ENCODE results near the gene SLCO3A1.

Gene SLCO3A1

DNA sequence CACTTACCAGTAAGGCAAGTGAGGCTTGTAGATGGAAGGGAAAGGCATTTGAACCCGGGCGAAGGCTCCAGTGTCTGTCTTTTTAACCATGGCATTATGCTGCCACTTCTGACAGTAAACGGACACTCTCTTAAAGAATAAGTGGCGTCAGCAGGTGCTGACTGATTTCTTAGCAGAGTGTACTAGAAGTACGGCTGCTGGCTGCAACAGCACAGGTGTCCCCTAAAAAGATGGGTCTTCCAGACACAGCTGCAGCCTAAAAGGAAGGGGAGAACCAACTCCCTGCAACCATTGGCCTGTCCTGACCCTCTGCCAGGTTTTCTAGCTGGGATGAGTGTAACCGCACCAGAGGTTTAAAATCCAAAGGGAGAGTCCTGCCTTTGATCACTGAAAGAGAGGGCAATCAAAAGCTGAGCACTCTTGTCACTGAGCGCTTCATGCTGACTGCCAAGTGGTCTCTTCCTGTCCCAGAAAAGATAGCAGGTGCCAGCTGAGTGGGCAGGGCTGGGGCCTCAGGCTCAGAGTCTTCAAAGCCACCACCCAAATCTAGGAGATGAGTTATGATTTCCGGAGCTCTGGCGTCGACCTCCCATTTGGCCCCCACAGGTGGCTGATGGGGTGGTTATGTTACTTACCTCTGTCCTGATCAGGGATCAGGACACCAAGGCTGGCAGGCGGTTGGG, 255.8 kb downstream of the SLCO3A1 start:
- no peak for DNase-seq

DNA sequence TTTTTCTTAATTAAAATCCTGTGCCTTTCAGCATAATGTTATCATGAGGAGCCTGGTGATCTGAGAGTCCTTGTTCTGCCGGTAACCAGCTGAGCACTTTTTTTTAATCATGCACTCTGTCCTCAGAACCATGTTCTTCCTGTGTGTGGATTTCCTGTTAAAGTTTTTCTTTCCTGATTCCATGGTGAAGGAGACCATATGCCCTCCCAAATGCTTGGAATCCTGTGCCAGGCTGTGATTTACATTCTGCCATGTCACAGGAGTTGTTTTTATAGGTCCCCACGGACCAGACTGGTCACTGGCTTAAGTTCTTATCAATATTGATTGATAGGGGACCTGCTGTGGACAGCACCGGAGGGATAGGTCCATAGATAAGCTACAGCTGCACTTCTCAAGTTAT, 257.8 kb downstream of the SLCO3A1 start:
- DNase-seq, result no peak

- DNase-seq, result no peak
Measured at GRCh38 chr15:92111751-92112150, 258.2 kb downstream of the SLCO3A1 start.

- no peak for DNase-seq
Measured at GRCh38 chr15:92112180-92112579, 258.7 kb downstream of the SLCO3A1 start.

- DNase-seq, result no peak
Measured at GRCh38 chr15:92112711-92113110, 259.2 kb downstream of the SLCO3A1 start.

DNA sequence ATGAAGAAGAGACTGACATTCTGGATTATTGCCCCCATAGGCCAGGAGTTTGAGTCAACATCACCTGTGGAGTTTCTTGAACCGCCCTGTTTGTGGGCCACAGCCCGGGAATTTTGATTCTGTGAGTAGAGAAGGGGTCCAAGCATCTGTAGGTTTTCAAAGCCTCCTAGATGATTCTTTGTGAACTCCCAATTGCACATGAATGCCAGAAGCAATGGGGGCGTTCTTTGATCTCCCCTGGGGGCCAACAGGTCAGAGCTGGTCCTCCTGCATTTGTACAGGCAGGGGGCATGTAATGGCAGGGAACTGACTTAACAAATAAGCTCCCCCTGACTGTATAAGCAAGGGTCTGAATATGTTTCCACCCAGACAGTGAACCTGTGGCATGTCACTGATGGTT, 260.3 kb downstream of the SLCO3A1 start:
- no peak for DNase-seq

- DNase-seq, result no peak
Measured at GRCh38 chr15:92115834-92116233, 262.3 kb downstream of the SLCO3A1 start.

DNA sequence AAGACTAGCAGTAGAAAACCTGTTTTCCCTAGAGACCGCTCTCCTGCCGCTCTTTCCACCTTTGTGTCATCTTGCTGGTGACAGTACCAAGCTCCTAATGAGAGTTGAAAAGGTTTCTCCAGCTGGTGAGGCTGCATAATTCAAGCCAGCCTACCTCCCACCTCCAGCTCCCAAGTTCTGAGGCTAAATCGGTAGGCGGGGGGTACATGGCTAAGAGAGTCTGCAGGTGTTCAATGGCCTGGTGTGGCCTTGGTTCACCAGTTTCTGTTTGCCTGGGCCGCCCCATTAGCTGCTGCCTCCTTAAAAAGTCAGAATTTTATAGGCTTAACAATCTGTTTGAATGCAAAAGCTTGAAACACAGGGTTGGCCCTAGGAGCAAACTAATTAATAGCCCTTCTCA, 262.8 kb downstream of the SLCO3A1 start:
- no peak for DNase-seq

GRCh38 chr15:92117261-92117731, 263.8 kb downstream of the SLCO3A1 start:
- no peak for DNase-seq

- DNase-seq, result no peak
Measured at GRCh38 chr15:92118162-92118935, 264.8 kb downstream of the SLCO3A1 start.

- DNase-seq, result no peak
Measured at GRCh38 chr15:92118936-92119325, 265.4 kb downstream of the SLCO3A1 start.

DNA sequence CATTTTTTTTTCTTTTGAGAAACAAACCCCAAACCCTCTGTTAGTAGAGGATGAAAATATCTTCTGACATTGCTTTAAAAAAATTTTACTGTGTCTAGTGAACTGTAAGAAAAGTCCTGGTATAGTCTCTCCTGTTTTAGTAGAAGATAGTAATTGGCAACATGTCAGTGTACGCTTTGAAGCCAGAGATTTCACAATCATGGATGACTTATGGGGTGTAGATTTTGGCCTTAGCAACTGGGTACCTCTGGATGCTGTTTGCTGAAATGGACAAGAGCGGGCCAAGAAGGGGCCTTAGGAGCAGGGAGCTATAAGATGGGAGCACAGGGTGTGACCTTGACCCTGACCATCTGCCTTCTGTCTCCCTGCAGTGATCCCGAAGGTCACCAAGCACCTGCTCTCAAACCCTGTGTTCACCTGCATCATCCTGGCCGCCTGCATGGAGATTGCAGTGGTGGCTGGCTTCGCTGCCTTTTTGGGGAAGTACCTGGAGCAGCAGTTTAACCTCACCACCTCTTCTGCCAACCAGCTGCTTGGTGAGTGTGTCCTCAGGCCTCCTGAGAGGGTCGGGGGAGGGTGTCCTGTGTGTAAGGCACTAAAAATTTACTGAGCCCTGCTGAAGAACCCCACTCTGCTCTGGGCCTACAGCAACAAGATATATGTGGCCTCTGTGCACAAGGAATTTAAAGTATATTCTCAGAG, 266.7 kb downstream of the SLCO3A1 start:
- DNase-seq, result no peak

GRCh38 chr15:92121047-92121446, 267.5 kb downstream of the SLCO3A1 start:
- no peak for DNase-seq

GRCh38 chr15:92122259-92122658, 268.8 kb downstream of the SLCO3A1 start:
- DNase-seq, result no peak

GRCh38 chr15:92123962-92124656, 270.6 kb downstream of the SLCO3A1 start:
- no peak for DNase-seq

- DNase-seq, result no peak
Measured at GRCh38 chr15:92124657-92125010, 271.1 kb downstream of the SLCO3A1 start.

- DNase-seq, result no peak
Measured at GRCh38 chr15:92128788-92129187, 275.3 kb downstream of the SLCO3A1 start.

DNA sequence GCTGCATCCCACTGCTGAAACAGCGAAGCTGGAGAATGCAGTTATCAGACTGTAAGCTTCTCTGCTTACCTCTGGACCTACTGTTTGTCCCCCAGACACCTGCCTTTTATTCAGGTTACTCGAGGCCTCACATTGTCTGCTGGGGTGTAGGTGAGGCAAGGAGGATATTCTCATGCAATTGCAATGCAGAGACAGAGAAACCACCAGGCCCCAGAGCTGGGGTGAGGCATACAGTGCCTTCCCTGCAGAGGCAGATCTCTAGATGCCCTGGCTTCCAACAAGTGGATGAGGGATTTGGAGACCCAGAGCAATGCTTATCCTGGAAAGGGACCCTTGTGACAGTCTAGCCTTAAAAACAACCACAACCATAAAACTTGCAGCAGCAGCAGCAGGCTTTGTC, 276.7 kb downstream of the SLCO3A1 start:
- DNase-seq, result no peak

- DNase-seq, result no peak
Measured at GRCh38 chr15:92130906-92131305, 277.4 kb downstream of the SLCO3A1 start.

DNA sequence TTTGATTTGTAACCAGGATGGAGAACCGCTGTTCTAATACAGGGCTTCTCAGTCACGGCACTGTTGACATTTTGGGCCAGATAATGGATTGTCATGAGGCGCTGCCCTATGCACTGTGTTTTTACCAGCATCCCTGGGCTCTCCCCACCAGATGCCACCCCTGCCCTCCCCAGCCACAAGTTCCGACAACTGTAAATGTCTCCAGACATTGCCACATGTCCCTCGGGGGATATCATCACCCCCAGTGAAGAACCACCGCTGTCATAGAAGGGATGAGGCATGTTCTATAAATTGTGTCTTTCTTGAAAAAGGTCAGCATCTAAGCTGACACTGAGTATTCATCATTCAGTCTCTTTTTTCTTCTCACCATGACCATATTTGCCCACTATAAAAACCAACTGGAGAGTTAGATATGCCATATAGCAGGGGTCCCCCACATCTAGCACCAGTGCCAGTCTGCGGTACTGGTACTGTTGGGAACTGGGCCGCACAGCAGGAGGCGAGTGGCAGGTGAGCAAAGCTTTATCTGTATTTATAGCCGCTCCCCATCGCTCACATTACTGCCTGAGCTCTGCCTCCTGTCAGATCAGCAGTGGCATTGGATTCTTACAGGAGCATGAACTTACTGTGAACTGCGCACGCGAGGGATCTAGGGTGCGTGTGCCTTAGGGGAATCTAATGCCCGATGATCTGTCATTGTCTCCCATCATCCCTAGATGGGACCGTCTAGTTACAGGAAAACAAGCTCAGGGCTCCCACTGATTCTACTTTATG, 279.7 kb downstream of the SLCO3A1 start:
- no peak for DNase-seq

DNA sequence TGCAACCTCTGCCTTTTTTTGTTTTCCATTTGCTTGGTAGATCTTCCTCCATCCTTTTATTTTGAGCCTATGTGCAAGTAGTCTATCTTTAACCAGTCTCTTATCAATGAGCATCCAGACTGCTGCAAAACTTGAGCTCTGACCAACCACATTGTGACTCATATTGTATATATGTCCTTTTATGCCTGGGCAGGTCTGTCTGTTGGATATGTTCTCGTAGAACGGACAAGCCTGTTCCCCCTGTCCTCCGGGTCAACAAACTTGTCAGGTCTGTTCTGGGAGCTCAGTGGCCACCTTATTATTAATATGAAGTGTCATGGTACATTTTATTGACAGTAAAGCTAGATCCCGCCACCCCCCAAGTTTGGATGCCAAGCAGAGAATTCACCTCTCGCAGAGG, 287.3 kb downstream of the SLCO3A1 start:
- no peak for DNase-seq

GRCh38 chr15:92141607-92142006, 288.1 kb downstream of the SLCO3A1 start:
- DNase-seq, result no peak

Measured in central memory CD4-positive, alpha-beta T cell (primary cell).